ENCODE results near the gene CDH6. TPM values are rescaled to one million over a fixed set of nuclear protein-coding genes. Genes with fewer than 3 reads are reported as not detected.

CDH6 gene
- total RNA-seq, 1 experiment from 2014 or later, result 0.12 TPM

GRCh38 chr5:31355337-31355736 lies 161.9 kb downstream of the CDH6 start:
- ChIA-PET CTCF (no interaction called here), POLR2A (no interaction called here), RAD21 (ENCODE audit: low non-redundant PET in 1 of 2, low total read pairs in 2 of 2, uncharacterized antibody in 2 of 2, unreplicated experiment in 2 of 2) (no interaction called here)
- intact Hi-C loops (cut with micrococcal nuclease), result no loop called here
- Histone ChIP-seq H3K9ac (ENCODE audit: low read length) (no peak overlapping the region), H3K27ac (ENCODE audit: low read depth, low read length) (no peak overlapping the region), H3K4me1 (ENCODE audit: control insufficient read depth in 1 of 2, insufficient read depth in 2 of 2, low read length in 2 of 2) (no peaks in the 10 kb centered on the region), H4K20me1 (ENCODE audit: insufficient read depth) (no peaks in the 10 kb centered on the region), H3K79me2 (ENCODE audit: insufficient read depth, low read length) (no peaks in the 10 kb centered on the region), H3K9me2 (ENCODE audit: insufficient read depth) (no peaks in the 10 kb centered on the region), H3K4me3 (replicated peaks in 1 of 2; ENCODE audit: low read depth in 1 of 2, low read length in 2 of 2) (no peak overlapping the region), H3K27me3 (ENCODE audit: insufficient read depth, low read length) (no peaks in the 10 kb centered on the region), H3K36me3 (ENCODE audit: control insufficient read depth in 1 of 2, insufficient read depth in 2 of 2, low read length in 2 of 2) (no peaks in the 10 kb centered on the region), H2AFZ (ENCODE audit: low read depth, low read length, poor library complexity, severe bottlenecking) (no peak overlapping the region), H3K9me3 (ENCODE audit: control insufficient read depth in 1 of 2, insufficient read depth in 1 of 2, low read depth in 1 of 2, low read length in 2 of 2) (no peaks in the 10 kb centered on the region), H3K4me2 (ENCODE audit: low read length) (no peak overlapping the region)
- ATAC-seq (no peak), DNase-seq (ENCODE audit: low read depth, low spot score) (no peak)
- no TSS peak for BruUV-seq (replicated peaks)
- TF ChIP-seq SP1 (IDR thresholded peaks at IDR 0.05; ENCODE audit: low read depth) (no peak), CTCF (IDR thresholded peaks at IDR 0.05 in 2 of 3, conservative IDR thresholded peaks at IDR 0.05 in 1 of 3; ENCODE audit: borderline replicate concordance in 1 of 3, insufficient read depth in 1 of 3, low read depth in 2 of 3, low read length in 2 of 3) (no peak), ATF3 (IDR thresholded peaks at IDR 0.05) (no peak), MAX (IDR thresholded peaks at IDR 0.05) (no peak), ZNF274 (IDR thresholded peaks at IDR 0.05; ENCODE audit: low read depth, low read length) (no peak), EZH2 (IDR thresholded peaks at IDR 0.05) (no peak), ZFX (IDR thresholded peaks at IDR 0.05) (no peak), EZH2phosphoT487 (IDR thresholded peaks at IDR 0.05; ENCODE audit: borderline replicate concordance) (no peak), SRF (IDR thresholded peaks at IDR 0.05; ENCODE audit: low read depth) (no peak), RAD21 (IDR thresholded peaks at IDR 0.05; ENCODE audit: low read depth) (no peak), ELF1 (IDR thresholded peaks at IDR 0.05; ENCODE audit: borderline replicate concordance, low read depth) (no peak), REST (IDR thresholded peaks at IDR 0.05; ENCODE audit: low read depth) (no peak), FOSL1 (IDR thresholded peaks at IDR 0.05; ENCODE audit: low read depth) (no peak), POLR2AphosphoS5 (IDR thresholded peaks at IDR 0.05; ENCODE audit: low read depth, low read length) (no peak), TCF7L2 (IDR thresholded peaks at IDR 0.05; ENCODE audit: borderline replicate concordance, extremely low read depth, insufficient read depth, insufficient read length) (no peak), EGR1 (IDR thresholded peaks at IDR 0.05; ENCODE audit: low read depth) (no peak), ZBTB33 (IDR thresholded peaks at IDR 0.05; ENCODE audit: extremely low read depth, insufficient replicate concordance, low read length) (no peak), SIN3A (IDR thresholded peaks at IDR 0.05; ENCODE audit: low read depth) (no peak), JUND (IDR thresholded peaks at IDR 0.05) (no peak), POLR2A (IDR thresholded peaks at IDR 0.05; ENCODE audit: borderline replicate concordance, extremely low read depth, insufficient read depth, insufficient read length) (no peak)
